Muscle layer of colon (tissue), 2 donors: ENCODE results near the gene ZNF148.
"Not testable (repeated sequence)": the region's sequence is repeated elsewhere in the genome, so short reads cannot be mapped to it uniquely, and the experiment has no call there.

Source experiments
- H3K27ac ChIP-seq: one replicate; pipeline ENCODE4 v1.7.0; 2013; ENCODE audit warnings: low read depth, mild to moderate bottlenecking, low read length, moderate library complexity
- H3K27me3 ChIP-seq, 2 donors: one replicate each; pipeline ENCODE4 v1.7.0; 2013; ENCODE audit warnings: low read length in 2 of 2, mild to moderate bottlenecking in 2 of 2; ENCODE audit not compliant: insufficient read depth in 2 of 2, control insufficient read depth in 1 of 2
- H3K36me3 ChIP-seq: one replicate; pipeline ENCODE4 v1.7.0; 2013; ENCODE audit warnings: mild to moderate bottlenecking, low read length; ENCODE audit not compliant: insufficient read depth
- H3K4me1 ChIP-seq: one replicate; pipeline ENCODE4 v1.7.0; 2013; ENCODE audit warnings: mild to moderate bottlenecking, low read length; ENCODE audit not compliant: insufficient read depth
- H3K4me3 ChIP-seq, 2 donors: one replicate each; pipeline ENCODE4 v1.7.0; 2013; ENCODE audit warnings: low read length in 2 of 2, low read depth in 1 of 2, mild to moderate bottlenecking in 1 of 2, moderate library complexity in 1 of 2
- H3K9ac ChIP-seq: one replicate; pipeline ENCODE4 v1.7.0; 2013; ENCODE audit warnings: low read length
- H3K9me3 ChIP-seq: one replicate; pipeline ENCODE4 v1.7.0; 2013; ENCODE audit warnings: mild to moderate bottlenecking, low read length
- donor health status: abdominal sarcoma.
- donor health status: Adenocarcinoma of cecum.

ZNF148 gene

GRCh38 chr3:125350597-125350996 is 24.5 kb downstream of the ZNF148 start:
- H3K9ac ChIP-seq, result no peak overlapping the region
- H3K9me3 ChIP-seq, result no peaks in the 10 kb centered on the region
- no peak overlapping the region for H3K4me3 ChIP-seq
- H3K36me3 ChIP-seq, result no peaks in the 10 kb centered on the region
- peaks cover 13% of the 10 kb centered on the region for H3K4me1 ChIP-seq
- no peak overlapping the region for H3K27ac ChIP-seq
- no peaks in the 10 kb centered on the region for H3K27me3 ChIP-seq

GRCh38 chr3:125349556-125350165 is 25.5 kb downstream of the ZNF148 start:
- Histone ChIP-seq H3K9me3 (no peaks in the 10 kb centered on the region), H3K27me3 (no peaks in the 10 kb centered on the region), H3K4me1 (peaks cover 13% of the 10 kb centered on the region), H3K4me3 (no peak overlapping the region), H3K9ac (no peak overlapping the region), H3K27ac (no peak overlapping the region), H3K36me3 (no peaks in the 10 kb centered on the region)

GRCh38 chr3:125349055-125349454 is 26.1 kb downstream of the ZNF148 start:
- Histone ChIP-seq H3K9ac (no peak overlapping the region), H3K36me3 (no peaks in the 10 kb centered on the region), H3K9me3 (no peaks in the 10 kb centered on the region), H3K4me3 (no peak overlapping the region), H3K27ac (no peak overlapping the region), H3K27me3 (no peaks in the 10 kb centered on the region), H3K4me1 (peaks cover 13% of the 10 kb centered on the region)

GRCh38 chr3:125343367-125343766 is 31.8 kb downstream of the ZNF148 start:
- not testable (repeated sequence) for H3K9ac ChIP-seq, H3K27ac ChIP-seq, H3K4me3 ChIP-seq, H3K27me3 ChIP-seq, H3K9me3 ChIP-seq, H3K4me1 ChIP-seq, H3K36me3 ChIP-seq

- no peaks in the 10 kb centered on the region for H3K27me3 ChIP-seq
- no peaks in the 10 kb centered on the region for H3K36me3 ChIP-seq
- no peaks in the 10 kb centered on the region for H3K9me3 ChIP-seq
- H3K9ac ChIP-seq, result no peak overlapping the region
- peaks cover 13% of the 10 kb centered on the region for H3K4me1 ChIP-seq
- H3K27ac ChIP-seq, result no peak overlapping the region
- no peak overlapping the region for H3K4me3 ChIP-seq
Observed at GRCh38 chr3:125340121-125340520, 35.0 kb downstream of the ZNF148 start.

GRCh38 chr3:125337506-125337905 is 37.6 kb downstream of the ZNF148 start:
- no peak overlapping the region for H3K27ac ChIP-seq
- H3K36me3 ChIP-seq, result no peaks in the 10 kb centered on the region
- H3K27me3 ChIP-seq, result no peaks in the 10 kb centered on the region
- H3K9me3 ChIP-seq, result no peaks in the 10 kb centered on the region
- H3K4me1 ChIP-seq, result peaks cover 24% of the 10 kb centered on the region
- H3K4me3 ChIP-seq, result no peak overlapping the region
- no peak overlapping the region for H3K9ac ChIP-seq

GRCh38 chr3:125334675-125335560 is 40.2 kb downstream of the ZNF148 start:
- H3K4me1 ChIP-seq, result peaks cover 24% of the 10 kb centered on the region
- no peak overlapping the region for H3K27ac ChIP-seq
- H3K27me3 ChIP-seq, result no peaks in the 10 kb centered on the region
- H3K9ac ChIP-seq, result no peak overlapping the region
- H3K36me3 ChIP-seq, result no peaks in the 10 kb centered on the region
- H3K9me3 ChIP-seq, result no peaks in the 10 kb centered on the region
- H3K4me3 ChIP-seq, result no peak overlapping the region

- H3K36me3 ChIP-seq, result no peaks in the 10 kb centered on the region
- H3K4me1 ChIP-seq, result peaks cover 24% of the 10 kb centered on the region
- no peak overlapping the region for H3K4me3 ChIP-seq
- H3K9me3 ChIP-seq, result no peaks in the 10 kb centered on the region
- no peak overlapping the region for H3K9ac ChIP-seq
- H3K27me3 ChIP-seq, result no peaks in the 10 kb centered on the region
- no peak overlapping the region for H3K27ac ChIP-seq
Observed at GRCh38 chr3:125332504-125332903, 42.6 kb downstream of the ZNF148 start.

- no peaks in the 10 kb centered on the region for H3K27me3 ChIP-seq
- H3K9ac ChIP-seq, result no peak overlapping the region
- no peaks in the 10 kb centered on the region for H3K36me3 ChIP-seq
- no peaks in the 10 kb centered on the region for H3K9me3 ChIP-seq
- H3K27ac ChIP-seq, result no peak overlapping the region
- H3K4me1 ChIP-seq, result peaks cover 23% of the 10 kb centered on the region
- no peak overlapping the region for H3K4me3 ChIP-seq
Observed at GRCh38 chr3:125331243-125331642, 43.9 kb downstream of the ZNF148 start.

GRCh38 chr3:125326957-125327356 is 48.2 kb downstream of the ZNF148 start:
- H3K27ac ChIP-seq, result no peak overlapping the region
- H3K9me3 ChIP-seq, result no peaks in the 10 kb centered on the region
- H3K4me3 ChIP-seq, result no peak overlapping the region
- H3K4me1 ChIP-seq, result peaks cover 8% of the 10 kb centered on the region
- H3K9ac ChIP-seq, result no peak overlapping the region
- H3K27me3 ChIP-seq, result no peaks in the 10 kb centered on the region
- H3K36me3 ChIP-seq, result no peaks in the 10 kb centered on the region

- Histone ChIP-seq H3K4me3 (no peak overlapping the region), H3K27me3 (no peaks in the 10 kb centered on the region), H3K36me3 (no peaks in the 10 kb centered on the region), H3K4me1 (peaks cover 11% of the 10 kb centered on the region), H3K27ac (no peak overlapping the region), H3K9me3 (no peaks in the 10 kb centered on the region), H3K9ac (no peak overlapping the region)
Observed at GRCh38 chr3:125325746-125326145, 49.4 kb downstream of the ZNF148 start.

- Histone ChIP-seq H3K4me3 (no peak overlapping the region), H3K9ac (no peak overlapping the region), H3K27me3 (no peaks in the 10 kb centered on the region), H3K36me3 (no peaks in the 10 kb centered on the region), H3K9me3 (no peaks in the 10 kb centered on the region), H3K27ac (no peak overlapping the region), H3K4me1 (peaks cover 11% of the 10 kb centered on the region)
Observed at GRCh38 chr3:125324341-125324740, 50.8 kb downstream of the ZNF148 start.
